Liver (tissue), 9 donors: ENCODE data around the gene ADGRV1. TPM values are rescaled to one million over a fixed set of nuclear protein-coding genes. Genes with fewer than 3 reads are reported as not detected.

Source experiments
- DNase-seq: peaks from one replicate; pipeline ENCODE4 v3.0.0-alpha.2; 2017; ENCODE audit warnings: low spot score
- H3K27ac ChIP-seq, 2 donors: one replicate each; pipeline ENCODE4 v1.7.0; 2013; ENCODE audit warnings: inconsistent platforms in 2 of 2, low read length in 2 of 2, control low read depth in 1 of 2, low read depth in 1 of 2, mild to moderate bottlenecking in 1 of 2
- H3K27me3 ChIP-seq, 4 donors: one replicate each; pipeline versions ENCODE4 v1.6.1 to v1.7.0; 2013; ENCODE audit warnings: low read length in 3 of 4, inconsistent platforms in 1 of 4, mild to moderate bottlenecking in 1 of 4, moderate library complexity in 1 of 4; ENCODE audit not compliant: control insufficient read depth in 4 of 4, insufficient read depth in 4 of 4
- H3K36me3 ChIP-seq, 4 donors: one replicate each; pipeline versions ENCODE4 v1.6.1 to v1.7.0; 2013; ENCODE audit warnings: low read length in 3 of 4, mild to moderate bottlenecking in 3 of 4, low read depth in 1 of 4, moderate library complexity in 1 of 4; ENCODE audit not compliant: control insufficient read depth in 4 of 4, insufficient read depth in 3 of 4
- H3K4me1 ChIP-seq, 4 donors: one replicate each; pipeline versions ENCODE4 v1.6.1 to v1.7.0; 2013; ENCODE audit warnings: low read length in 3 of 4, mild to moderate bottlenecking in 3 of 4, moderate library complexity in 1 of 4; ENCODE audit not compliant: control insufficient read depth in 4 of 4, insufficient read depth in 4 of 4
- H3K4me3 ChIP-seq, 3 donors: one replicate each; pipeline versions ENCODE4 v1.6.1 to v1.7.0; 2013; ENCODE audit warnings: low read length in 3 of 3, control low read depth in 1 of 3, low read depth in 1 of 3, mild to moderate bottlenecking in 1 of 3
- H3K9ac ChIP-seq, 2 donors: one replicate each; pipeline ENCODE4 v1.7.0; 2013; ENCODE audit warnings: low read length in 2 of 2, mild to moderate bottlenecking in 2 of 2, moderate library complexity in 2 of 2, control low read depth in 1 of 2, low read depth in 1 of 2
- H3K9me3 ChIP-seq, 4 donors: one replicate each; pipeline versions ENCODE4 v1.6.1 to v1.7.0; 2013; ENCODE audit warnings: low read length in 3 of 4; ENCODE audit not compliant: control insufficient read depth in 4 of 4
- FOXA1 ChIP-seq: IDR thresholded peaks from 2 replicates; pipeline ENCODE4 v1.6.1; 2016; ENCODE audit warnings: antibody characterized with exemption
- FOXA2 ChIP-seq: IDR thresholded peaks from 2 replicates; pipeline ENCODE4 v1.6.1; 2016; ENCODE audit warnings: antibody characterized with exemption
- GABPA ChIP-seq, 2 donors: IDR thresholded peaks in 1 of 2; conservative IDR thresholded peaks in 1 of 2; 2 replicates each; pipeline ENCODE4 v1.6.1; 2016; ENCODE audit warnings: antibody characterized with exemption in 2 of 2, mild to moderate bottlenecking in 1 of 2, moderate library complexity in 1 of 2
- HNF4A ChIP-seq, 2 donors: conservative IDR thresholded peaks; 2 replicates each; pipeline ENCODE4 v1.6.1; 2016; ENCODE audit warnings: antibody characterized with exemption in 2 of 2, mild to moderate bottlenecking in 2 of 2
- HNF4G ChIP-seq: IDR thresholded peaks from 2 replicates; pipeline ENCODE4 v1.6.1; 2016; ENCODE audit warnings: antibody characterized with exemption
- JUND ChIP-seq, 2 donors: IDR thresholded peaks; 2 replicates each; pipeline ENCODE4 v1.6.1; 2016; ENCODE audit warnings: antibody characterized with exemption in 2 of 2
- NR2F2 ChIP-seq: IDR thresholded peaks from 2 replicates; pipeline ENCODE4 v1.6.1; 2016; ENCODE audit warnings: antibody characterized with exemption
- REST ChIP-seq: IDR thresholded peaks from 2 replicates; pipeline ENCODE4 v1.6.1; 2016; ENCODE audit warnings: antibody characterized with exemption, mild to moderate bottlenecking
- RXRA ChIP-seq, 2 donors: IDR thresholded peaks; 2 replicates each; pipeline ENCODE4 v1.6.1; 2017 to 2018; ENCODE audit warnings: antibody characterized with exemption in 2 of 2, mild to moderate bottlenecking in 1 of 2
- SP1 ChIP-seq: IDR thresholded peaks from 2 replicates; pipeline ENCODE4 v1.6.1; 2018; ENCODE audit warnings: antibody characterized with exemption, mild to moderate bottlenecking
- TAF1 ChIP-seq: conservative IDR thresholded peaks from 2 replicates; pipeline ENCODE4 v1.6.1; 2016; ENCODE audit warnings: antibody characterized with exemption, mild to moderate bottlenecking
- YY1 ChIP-seq: IDR thresholded peaks from 2 replicates; pipeline ENCODE4 v1.6.1; 2016; ENCODE audit warnings: antibody characterized with exemption, mild to moderate bottlenecking
- WGBS: extraction: QIAGEN DNeasy Blood & Tissue Kit; methylation state at CpG from one replicate; pipeline ENCODE4 v1.1.7; 2013; 5-methylcytosine and 5-hydroxymethylcytosine counted together
- polyA plus RNA-seq, 2 donors: library from polyadenylated mRNA; stranded (reverse) in 1 of 2; unstranded in 1 of 2; fragments of 200-250 nt in 1 of 2; fragments of >200 nt in 1 of 2; fragmentation: Nextera tagmentation in 1 of 2; extraction: Ambion mirVana in 1 of 2; gene quantifications; one replicate each; pipeline versions ENCODE4 v1.2.1 to v1.2.3, GENCODE V29; 2013 to 2015
- total RNA-seq, 2 donors: library from RNA; depleted of rRNA; stranded (reverse); fragments of >200 nt; gene quantifications; one replicate each; pipeline ENCODE4 v1.2.3, GENCODE V29; 2014
- TF ChIP-seq, protein P1 (sequence below): fragments of 150-350 bp; IDR thresholded peaks from 2 replicates; pipeline ENCODE4 v1.5.1; 2017; ENCODE audit warnings: improper control_type of control experiment, low read depth, low read length; ENCODE audit not compliant: missing input control
- TF ChIP-seq, protein P2 (sequence below): IDR thresholded peaks from 2 replicates; pipeline ENCODE4 v1.6.1; 2016; ENCODE audit warnings: antibody characterized with exemption
- TF ChIP-seq, protein P3 (sequence below): IDR thresholded peaks from 2 replicates; pipeline ENCODE4 v1.6.1; 2016; ENCODE audit warnings: antibody characterized with exemption
- TF ChIP-seq, protein P4 (sequence below): IDR thresholded peaks from 2 replicates; pipeline ENCODE4 v1.6.1; 2016; ENCODE audit warnings: antibody characterized with exemption
- donor health status: healthy.
- donor health status: healthy.
- donor health status: healthy.
- donor health status: healthy.
- donor health status: healthy.

Gene ADGRV1
- total and polyA plus RNA-seq, 4 donors = 5.1 to 15.5 (median 9.6) TPM

DNA sequence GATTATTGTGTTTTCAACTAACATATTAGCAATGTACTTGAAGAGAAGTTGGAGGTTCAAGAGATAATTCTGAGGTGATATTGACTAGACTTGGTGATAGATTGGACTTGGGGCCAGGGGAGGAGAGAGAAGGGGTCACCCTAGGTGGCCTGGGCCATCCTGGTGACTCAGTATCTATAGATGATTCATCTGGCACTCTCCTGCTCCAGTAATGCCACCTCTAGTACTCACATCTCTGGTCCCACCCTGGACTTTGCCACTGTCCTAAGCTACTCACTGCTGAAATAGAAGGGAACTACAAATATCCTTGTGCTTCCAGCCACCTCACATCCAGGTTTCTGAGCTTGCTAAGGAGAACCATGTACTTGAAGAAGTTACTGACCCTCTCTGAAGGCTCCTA lies 574.6 kb downstream of the ADGRV1 start (continued):
- TF ChIP-seq, protein P1, sequence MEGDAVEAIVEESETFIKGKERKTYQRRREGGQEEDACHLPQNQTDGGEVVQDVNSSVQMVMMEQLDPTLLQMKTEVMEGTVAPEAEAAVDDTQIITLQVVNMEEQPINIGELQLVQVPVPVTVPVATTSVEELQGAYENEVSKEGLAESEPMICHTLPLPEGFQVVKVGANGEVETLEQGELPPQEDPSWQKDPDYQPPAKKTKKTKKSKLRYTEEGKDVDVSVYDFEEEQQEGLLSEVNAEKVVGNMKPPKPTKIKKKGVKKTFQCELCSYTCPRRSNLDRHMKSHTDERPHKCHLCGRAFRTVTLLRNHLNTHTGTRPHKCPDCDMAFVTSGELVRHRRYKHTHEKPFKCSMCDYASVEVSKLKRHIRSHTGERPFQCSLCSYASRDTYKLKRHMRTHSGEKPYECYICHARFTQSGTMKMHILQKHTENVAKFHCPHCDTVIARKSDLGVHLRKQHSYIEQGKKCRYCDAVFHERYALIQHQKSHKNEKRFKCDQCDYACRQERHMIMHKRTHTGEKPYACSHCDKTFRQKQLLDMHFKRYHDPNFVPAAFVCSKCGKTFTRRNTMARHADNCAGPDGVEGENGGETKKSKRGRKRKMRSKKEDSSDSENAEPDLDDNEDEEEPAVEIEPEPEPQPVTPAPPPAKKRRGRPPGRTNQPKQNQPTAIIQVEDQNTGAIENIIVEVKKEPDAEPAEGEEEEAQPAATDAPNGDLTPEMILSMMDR = no peak
- TF ChIP-seq RXRA (IDR thresholded peaks at IDR 0.05) = no peak
- TF ChIP-seq GABPA (IDR thresholded peaks at IDR 0.05 in 1 of 2, conservative IDR thresholded peaks at IDR 0.05 in 1 of 2) = no peak
- no peak for TF ChIP-seq FOXA1
- TF ChIP-seq, protein P2, sequence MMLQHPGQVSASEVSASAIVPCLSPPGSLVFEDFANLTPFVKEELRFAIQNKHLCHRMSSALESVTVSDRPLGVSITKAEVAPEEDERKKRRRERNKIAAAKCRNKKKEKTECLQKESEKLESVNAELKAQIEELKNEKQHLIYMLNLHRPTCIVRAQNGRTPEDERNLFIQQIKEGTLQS = no peak
- TF ChIP-seq YY1 = no peak
- TF ChIP-seq SP1 = no peak

- Histone ChIP-seq H3K4me1 (no peaks in the 10 kb centered on the region), H3K9me3 (no peaks in the 10 kb centered on the region), H3K9ac (no peak overlapping the region), H3K27ac (no peak overlapping the region), H3K4me3 (no peak overlapping the region), H3K36me3 (no peaks in the 10 kb centered on the region), H3K27me3 (no peaks in the 10 kb centered on the region)
- no peak for DNase-seq
- TF ChIP-seq REST = no peak
- TF ChIP-seq, protein P3, sequence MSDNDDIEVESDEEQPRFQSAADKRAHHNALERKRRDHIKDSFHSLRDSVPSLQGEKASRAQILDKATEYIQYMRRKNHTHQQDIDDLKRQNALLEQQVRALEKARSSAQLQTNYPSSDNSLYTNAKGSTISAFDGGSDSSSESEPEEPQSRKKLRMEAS = no peak
- no peak for TF ChIP-seq JUND (IDR thresholded peaks at IDR 0.05)
- TF ChIP-seq FOXA2 = no peak
- TF ChIP-seq HNF4G = no peak
- TF ChIP-seq SP1 = no peak
- WGBS = 89% methylated on average over 5 of the region's 5 CpGs
These were observed 577.1 kb downstream of the ADGRV1 start for GRCh38 chr5:91135475-91136248.

- Histone ChIP-seq H3K4me3 (no peak overlapping the region), H3K4me1 (no peaks in the 10 kb centered on the region), H3K27me3 (no peaks in the 10 kb centered on the region), H3K36me3 (no peaks in the 10 kb centered on the region), H3K9me3 (no peaks in the 10 kb centered on the region), H3K9ac (no peak overlapping the region), H3K27ac (no peak overlapping the region)
- no peak for DNase-seq
- TF ChIP-seq, protein P4, sequence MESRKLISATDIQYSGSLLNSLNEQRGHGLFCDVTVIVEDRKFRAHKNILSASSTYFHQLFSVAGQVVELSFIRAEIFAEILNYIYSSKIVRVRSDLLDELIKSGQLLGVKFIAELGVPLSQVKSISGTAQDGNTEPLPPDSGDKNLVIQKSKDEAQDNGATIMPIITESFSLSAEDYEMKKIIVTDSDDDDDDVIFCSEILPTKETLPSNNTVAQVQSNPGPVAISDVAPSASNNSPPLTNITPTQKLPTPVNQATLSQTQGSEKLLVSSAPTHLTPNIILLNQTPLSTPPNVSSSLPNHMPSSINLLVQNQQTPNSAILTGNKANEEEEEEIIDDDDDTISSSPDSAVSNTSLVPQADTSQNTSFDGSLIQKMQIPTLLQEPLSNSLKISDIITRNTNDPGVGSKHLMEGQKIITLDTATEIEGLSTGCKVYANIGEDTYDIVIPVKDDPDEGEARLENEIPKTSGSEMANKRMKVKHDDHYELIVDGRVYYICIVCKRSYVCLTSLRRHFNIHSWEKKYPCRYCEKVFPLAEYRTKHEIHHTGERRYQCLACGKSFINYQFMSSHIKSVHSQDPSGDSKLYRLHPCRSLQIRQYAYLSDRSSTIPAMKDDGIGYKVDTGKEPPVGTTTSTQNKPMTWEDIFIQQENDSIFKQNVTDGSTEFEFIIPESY = no peak
- TF ChIP-seq FOXA1 (no peak), HNF4A (conservative IDR thresholded peaks at IDR 0.05) (no peak), TAF1 (no peak), NR2F2 (no peak), YY1 (no peak), GABPA (IDR thresholded peaks at IDR 0.05 in 1 of 2, conservative IDR thresholded peaks at IDR 0.05 in 1 of 2) (no peak), FOXA2 (no peak)
- WGBS = 91% methylated on average over 1 of the region's 1 CpG
These were observed 577.7 kb downstream of the ADGRV1 start for GRCh38 chr5:91136271-91136670.
